RWPE2 (cell line): Measurements from ENCODE around the gene AHSA1.

Experiments
- ATAC-seq: fragments of 200-7000 bp; cut with Tn5 transposase; 3 replicates; pipeline ENCODE4 v1.9.1; 2021; ENCODE audit warnings: low read depth
- DNase-seq: peaks from one replicate; pipeline ENCODE4 v3.0.0-alpha.2; 2020; ENCODE audit warnings: low spot score
- H3K27ac ChIP-seq: fragments of 450-650 bp; 2 replicates; pipeline ENCODE4 v1.5.1; 2017; ENCODE audit warnings: mild to moderate bottlenecking; ENCODE audit not compliant: poor library complexity, severe bottlenecking
- H3K27me3 ChIP-seq: fragments of 250-450 bp; sonication (Bioruptor Pico); 2 replicates; pipeline ENCODE4 v1.5.1; 2021; ENCODE audit warnings: mild to moderate bottlenecking, moderate library complexity; ENCODE audit not compliant: insufficient read depth, poor library complexity, severe bottlenecking
- H3K36me3 ChIP-seq: fragments of 250-450 bp; sonication (Bioruptor Pico); 2 replicates; pipeline ENCODE4 v1.5.1; 2020; ENCODE audit warnings: low read depth, mild to moderate bottlenecking, moderate library complexity
- H3K4me1 ChIP-seq: fragments of 250-450 bp; sonication (Bioruptor Pico); 2 replicates; pipeline ENCODE4 v1.5.1; 2021; ENCODE audit warnings: mild to moderate bottlenecking, moderate library complexity; ENCODE audit not compliant: insufficient read depth, poor library complexity, severe bottlenecking
- H3K4me3 ChIP-seq: fragments of 250-450 bp; sonication (Bioruptor Pico); 2 replicates; pipeline ENCODE4 v1.5.1; 2021; ENCODE audit warnings: mild to moderate bottlenecking, moderate library complexity; ENCODE audit not compliant: severe bottlenecking
- H3K9me3 ChIP-seq: fragments of 250-450 bp; sonication (Bioruptor Pico); 2 replicates; pipeline ENCODE4 v1.5.1; 2021; ENCODE audit warnings: mild to moderate bottlenecking, moderate library complexity; ENCODE audit not compliant: severe bottlenecking
- CTCF ChIP-seq: fragments of 450-650 bp; IDR thresholded peaks from one replicate; pipeline ENCODE4 v1.5.1; 2017; ENCODE audit warnings: mild to moderate bottlenecking, moderate library complexity; ENCODE audit not compliant: poor library complexity, severe bottlenecking

Gene AHSA1

DNA sequence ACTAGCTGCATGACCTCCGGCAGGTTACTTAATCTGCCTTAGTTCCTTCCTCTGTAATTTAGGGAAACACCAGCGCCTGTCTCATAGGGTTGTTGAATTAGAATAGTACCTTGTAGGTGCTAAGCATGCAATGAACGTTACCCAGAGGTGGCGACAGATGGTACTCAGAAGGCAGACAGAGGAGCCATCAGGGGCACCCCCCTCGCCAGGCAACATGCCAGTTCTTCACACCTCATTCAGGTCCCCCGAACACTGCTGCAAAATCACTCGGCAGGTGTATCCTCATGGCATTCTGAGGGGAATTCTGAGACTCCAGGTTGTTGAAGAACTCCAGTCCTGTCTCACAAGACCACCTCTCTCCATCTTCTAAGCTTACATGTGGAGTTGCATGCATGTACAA is 30.7 kb downstream of the AHSA1 start:
- TF ChIP-seq CTCF = no peak
- DNase-seq = no peak

GRCh38 chr14:77489041-77489440 is 31.1 kb downstream of the AHSA1 start:
- DNase-seq (no peak), ATAC-seq (no peak)
- no peak for TF ChIP-seq CTCF
- H3K36me3 ChIP-seq = no peaks in the 10 kb centered on the region
- H3K9me3 ChIP-seq = no peaks in the 10 kb centered on the region
- no peaks in the 10 kb centered on the region for H3K27me3 ChIP-seq
- no peak overlapping the region for H3K27ac ChIP-seq
- H3K4me1 ChIP-seq = no peaks in the 10 kb centered on the region
- H3K4me3 ChIP-seq = no peak overlapping the region

More for the DNA sequence above, 30.7 kb downstream of the AHSA1 start:
- no peak overlapping the region for H3K4me3 ChIP-seq
- H3K4me1 ChIP-seq = no peaks in the 10 kb centered on the region
- no peaks in the 10 kb centered on the region for H3K9me3 ChIP-seq
- no peaks in the 10 kb centered on the region for H3K27me3 ChIP-seq
- no peak for ATAC-seq
- no peak overlapping the region for H3K27ac ChIP-seq
- no peaks in the 10 kb centered on the region for H3K36me3 ChIP-seq

DNA sequence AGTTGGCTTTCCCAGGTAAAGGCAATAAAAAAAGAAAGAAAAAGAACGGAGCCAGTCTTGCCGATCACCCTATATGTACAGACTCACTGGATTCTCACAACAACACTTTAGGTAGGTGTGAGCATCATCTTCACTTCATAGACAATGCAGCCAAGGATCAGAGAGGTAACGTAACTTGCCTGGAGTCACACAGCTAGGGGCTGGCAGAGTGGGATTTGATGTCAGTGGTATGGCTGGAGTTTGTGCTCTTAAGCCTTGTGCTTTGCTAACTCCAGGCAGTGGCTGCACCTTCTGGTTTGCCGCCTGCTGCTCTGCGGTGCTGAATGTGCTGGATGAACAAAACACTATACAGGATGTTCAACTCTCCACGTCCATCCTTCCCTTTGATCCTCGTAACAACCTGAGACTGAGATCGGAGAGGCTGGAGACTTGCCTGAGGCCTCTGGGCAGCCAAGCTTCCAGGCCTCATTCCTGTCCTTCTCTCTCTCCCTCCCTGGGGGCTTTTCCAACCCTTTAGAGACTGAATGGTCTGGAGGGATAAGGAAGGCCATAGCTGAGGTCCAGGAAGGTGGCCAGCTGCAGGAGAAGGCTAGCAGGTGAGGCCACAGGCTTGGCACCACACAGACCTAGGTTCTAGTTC is 32.6 kb downstream of the AHSA1 start:
- Histone ChIP-seq H3K36me3 (no peaks in the 10 kb centered on the region), H3K27me3 (no peaks in the 10 kb centered on the region), H3K4me3 (no peak overlapping the region), H3K27ac (no peak overlapping the region), H3K4me1 (no peaks in the 10 kb centered on the region), H3K9me3 (no peaks in the 10 kb centered on the region)
- DNase-seq (no peak), ATAC-seq (no peak)
- no peak for TF ChIP-seq CTCF

- no peak for ATAC-seq
- no peak for TF ChIP-seq CTCF
- no peaks in the 10 kb centered on the region for H3K27me3 ChIP-seq
- no peaks in the 10 kb centered on the region for H3K36me3 ChIP-seq
- H3K4me1 ChIP-seq = no peaks in the 10 kb centered on the region
- DNase-seq = peak; percentile 42
- H3K27ac ChIP-seq = no peak overlapping the region
- no peaks in the 10 kb centered on the region for H3K9me3 ChIP-seq
- H3K4me3 ChIP-seq = no peak overlapping the region
These were observed 33.2 kb downstream of the AHSA1 start for GRCh38 chr14:77491056-77491455.

GRCh38 chr14:77495334-77495733 is 37.4 kb downstream of the AHSA1 start:
- no peaks in the 10 kb centered on the region for H3K9me3 ChIP-seq
- no peak overlapping the region for H3K27ac ChIP-seq
- ATAC-seq (no peak), DNase-seq (no peak)
- peaks cover 23% of the 10 kb centered on the region for H3K27me3 ChIP-seq
- H3K36me3 ChIP-seq = no peaks in the 10 kb centered on the region
- no peaks in the 10 kb centered on the region for H3K4me1 ChIP-seq
- H3K4me3 ChIP-seq = no peak overlapping the region
- no peak for TF ChIP-seq CTCF
